Measurements from ENCODE around the gene PAGR1. TPM values are rescaled to one million over a fixed set of nuclear protein-coding genes. Genes with fewer than 3 reads are reported as not detected.

PAGR1 gene
- total RNA-seq, 1 experiment from 2014 or later = 32.0 TPM

DNA sequence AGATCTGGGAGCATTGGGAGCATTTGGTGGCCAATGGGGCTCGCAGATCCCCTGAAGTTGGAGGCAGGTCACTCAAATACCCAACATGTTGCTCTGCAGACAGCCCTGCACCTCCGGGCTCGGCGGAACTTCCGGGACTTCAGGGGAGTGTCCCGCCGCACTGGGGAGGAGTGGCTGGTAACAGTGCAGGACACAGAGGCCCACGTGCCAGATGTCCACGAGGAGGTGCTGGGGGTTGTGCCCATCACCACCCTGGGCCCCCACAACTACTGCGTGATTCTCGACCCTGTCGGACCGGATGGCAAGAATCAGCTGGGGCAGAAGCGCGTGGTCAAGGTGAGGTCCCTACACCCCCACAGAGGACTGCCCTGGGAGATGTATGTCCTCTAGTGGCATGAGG is 20.7 kb downstream of the PAGR1 start:
- no peak for DNase-seq
- CTCF ChIA-PET = interaction anchor here (1.1 kb wide), 1 partner anchor 12 kb away, joined by 3 read pairs; no protein-coding TSS in a partner anchor
- BruUV-seq (replicated peaks) = no TSS peak
- H3K4me1 Mint-ChIP-seq (ENCODE audit: low read depth, unreplicated experiment) = no peaks in the 10 kb centered on the region
- intact Hi-C loops (cut with micrococcal nuclease; ENCODE audit: unreplicated experiment) = no loop called here
- no peak overlapping the region for H3K27ac Mint-ChIP-seq (ENCODE audit: unreplicated experiment)
- TF ChIP-seq, protein P1, sequence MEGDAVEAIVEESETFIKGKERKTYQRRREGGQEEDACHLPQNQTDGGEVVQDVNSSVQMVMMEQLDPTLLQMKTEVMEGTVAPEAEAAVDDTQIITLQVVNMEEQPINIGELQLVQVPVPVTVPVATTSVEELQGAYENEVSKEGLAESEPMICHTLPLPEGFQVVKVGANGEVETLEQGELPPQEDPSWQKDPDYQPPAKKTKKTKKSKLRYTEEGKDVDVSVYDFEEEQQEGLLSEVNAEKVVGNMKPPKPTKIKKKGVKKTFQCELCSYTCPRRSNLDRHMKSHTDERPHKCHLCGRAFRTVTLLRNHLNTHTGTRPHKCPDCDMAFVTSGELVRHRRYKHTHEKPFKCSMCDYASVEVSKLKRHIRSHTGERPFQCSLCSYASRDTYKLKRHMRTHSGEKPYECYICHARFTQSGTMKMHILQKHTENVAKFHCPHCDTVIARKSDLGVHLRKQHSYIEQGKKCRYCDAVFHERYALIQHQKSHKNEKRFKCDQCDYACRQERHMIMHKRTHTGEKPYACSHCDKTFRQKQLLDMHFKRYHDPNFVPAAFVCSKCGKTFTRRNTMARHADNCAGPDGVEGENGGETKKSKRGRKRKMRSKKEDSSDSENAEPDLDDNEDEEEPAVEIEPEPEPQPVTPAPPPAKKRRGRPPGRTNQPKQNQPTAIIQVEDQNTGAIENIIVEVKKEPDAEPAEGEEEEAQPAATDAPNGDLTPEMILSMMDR (IDR thresholded peaks at IDR 0.05; ENCODE audit: unreplicated experiment) = no peak
- no peaks in the 10 kb centered on the region for H3K27me3 Mint-ChIP-seq (ENCODE audit: unreplicated experiment)
- no peaks in the 10 kb centered on the region for H3K9me3 Mint-ChIP-seq (ENCODE audit: low read depth, unreplicated experiment)
- peaks cover 79% of the 10 kb centered on the region for H3K36me3 Mint-ChIP-seq (ENCODE audit: insufficient read depth, unreplicated experiment)
- no peak overlapping the region for H3K4me3 Mint-ChIP-seq (ENCODE audit: low read depth, unreplicated experiment)

DNA sequence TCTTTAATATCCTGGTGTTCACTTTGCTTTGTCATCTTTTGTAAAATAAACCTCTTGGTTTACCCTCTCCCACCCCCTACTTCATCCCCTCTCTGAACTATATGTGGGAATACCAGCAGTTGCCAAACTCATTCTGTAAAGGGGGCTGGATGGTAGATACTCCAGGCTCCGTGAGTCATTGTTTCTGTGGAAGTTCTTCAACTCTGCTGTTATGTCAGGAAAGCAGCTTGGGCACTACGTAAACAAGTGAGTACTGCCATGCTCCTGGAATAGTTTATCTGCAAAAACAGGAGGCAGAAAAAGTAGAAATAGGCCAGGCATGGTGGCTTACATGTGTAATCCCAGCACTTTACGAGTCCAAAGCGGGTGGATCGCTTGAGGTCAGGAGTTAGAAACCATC is 21.9 kb downstream of the PAGR1 start:
- no peak overlapping the region for H3K27ac Mint-ChIP-seq (ENCODE audit: unreplicated experiment)
- CTCF ChIA-PET = interaction anchor here (0.9 to 1.4 kb wide), 2 partner anchors 10 to 21 kb away, joined by 4 read pairs; partner anchors contain the start of gene PAGR1
- no peaks in the 10 kb centered on the region for H3K4me1 Mint-ChIP-seq (ENCODE audit: low read depth, unreplicated experiment)
- H3K4me3 Mint-ChIP-seq (ENCODE audit: low read depth, unreplicated experiment) = no peak overlapping the region
- no peak for DNase-seq
- no TSS peak for BruUV-seq (replicated peaks)
- no peaks in the 10 kb centered on the region for H3K27me3 Mint-ChIP-seq (ENCODE audit: unreplicated experiment)
- TF ChIP-seq, protein P1 (IDR thresholded peaks at IDR 0.05; ENCODE audit: unreplicated experiment) = no peak
- intact Hi-C loops (cut with micrococcal nuclease; ENCODE audit: unreplicated experiment) = no loop called here
- H3K9me3 Mint-ChIP-seq (ENCODE audit: low read depth, unreplicated experiment) = no peaks in the 10 kb centered on the region
- H3K36me3 Mint-ChIP-seq (ENCODE audit: insufficient read depth, unreplicated experiment) = peaks cover 76% of the 10 kb centered on the region

- Mint-ChIP-seq H3K27ac (ENCODE audit: unreplicated experiment) (no peak overlapping the region), H3K27me3 (ENCODE audit: unreplicated experiment) (no peaks in the 10 kb centered on the region), H3K36me3 (ENCODE audit: insufficient read depth, unreplicated experiment) (peaks cover 61% of the 10 kb centered on the region), H3K4me3 (ENCODE audit: low read depth, unreplicated experiment) (no peak overlapping the region), H3K4me1 (ENCODE audit: low read depth, unreplicated experiment) (no peaks in the 10 kb centered on the region), H3K9me3 (ENCODE audit: low read depth, unreplicated experiment) (no peaks in the 10 kb centered on the region)
- intact Hi-C loops (cut with micrococcal nuclease; ENCODE audit: unreplicated experiment) = no loop called here
- DNase-seq = no peak
- BruUV-seq (replicated peaks) = no TSS peak
- CTCF ChIA-PET = interaction anchor here (1.0 kb wide), 1 partner anchor 122 kb away, joined by 7 read pairs; the partner anchor contains the start of gene TMEM219
- TF ChIP-seq, protein P1 (IDR thresholded peaks at IDR 0.05; ENCODE audit: unreplicated experiment) = no peak
These were observed 23.9 kb downstream of the PAGR1 start for GRCh38 chr16:29839822-29840221.

DNA sequence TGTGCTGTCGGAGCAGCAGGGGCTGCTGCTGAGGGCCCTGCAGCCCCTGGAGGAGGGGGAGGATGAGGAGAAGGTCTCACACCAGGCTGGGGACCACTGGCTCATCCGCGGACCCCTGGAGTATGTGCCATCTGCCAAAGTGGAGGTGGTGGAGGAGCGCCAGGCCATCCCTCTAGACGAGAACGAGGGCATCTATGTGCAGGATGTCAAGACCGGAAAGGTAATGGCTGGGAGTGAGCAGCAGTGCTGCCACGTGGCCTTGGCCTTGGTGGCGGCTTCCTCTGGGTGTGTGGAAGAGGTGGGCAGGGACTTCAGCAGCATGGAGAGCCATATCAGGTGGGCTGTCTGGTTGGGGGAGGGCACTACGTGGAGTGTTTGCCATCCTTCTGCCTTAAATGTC is 24.3 kb downstream of the PAGR1 start:
- Mint-ChIP-seq H3K4me1 (ENCODE audit: low read depth, unreplicated experiment) (no peaks in the 10 kb centered on the region), H3K27ac (ENCODE audit: unreplicated experiment) (no peak overlapping the region), H3K27me3 (ENCODE audit: unreplicated experiment) (no peaks in the 10 kb centered on the region), H3K36me3 (ENCODE audit: insufficient read depth, unreplicated experiment) (peaks cover 62% of the 10 kb centered on the region), H3K4me3 (ENCODE audit: low read depth, unreplicated experiment) (no peak overlapping the region), H3K9me3 (ENCODE audit: low read depth, unreplicated experiment) (no peaks in the 10 kb centered on the region)
- no TSS peak for BruUV-seq (replicated peaks)
- TF ChIP-seq, protein P1 (IDR thresholded peaks at IDR 0.05; ENCODE audit: unreplicated experiment) = no peak
- CTCF ChIA-PET = interaction anchor here (1.0 kb wide), 1 partner anchor 122 kb away, joined by 7 read pairs; the partner anchor contains the start of gene TMEM219
- intact Hi-C loops (cut with micrococcal nuclease; ENCODE audit: unreplicated experiment) = no loop called here
- no peak for DNase-seq
